ENCODE data around the gene CACNA2D2. TPM values are rescaled to one million over a fixed set of nuclear protein-coding genes. Genes with fewer than 3 reads are reported as not detected.

CACNA2D2 gene
- total and polyA plus RNA-seq, 3 donors from 2014 or later, result 15.9 to 19.3 (median 16.1) TPM

GRCh38 chr3:50334339-50335075 is 168.9 kb downstream of the CACNA2D2 start:
- no peaks in the 10 kb centered on the region for H3K36me3 ChIP-seq (ENCODE audit: low read depth, missing control alignments)
- no peak for DNase-seq
- H3K9me3 ChIP-seq, result no peaks in the 10 kb centered on the region
- intact Hi-C loops (cut with DNase I; ENCODE audit: low total_unique reads), result no loop called here
- H3K4me3 ChIP-seq, result no peak overlapping the region
- TF ChIP-seq POLR2A (IDR thresholded peaks at IDR 0.05) (no peak), CTCF (IDR thresholded peaks at IDR 0.05) (no peak)
- H3K27ac ChIP-seq, result peak overlapping the region in 1 of 2 donors; percentile 74
- WGBS, 2 donors, result 72% methylated on average over 5 of the region's 5 CpGs
- H3K27me3 ChIP-seq, result no peaks in the 10 kb centered on the region
- peaks cover 35% of the 10 kb centered on the region for H3K4me1 ChIP-seq

GRCh38 chr3:50333744-50334328 is 169.6 kb downstream of the CACNA2D2 start:
- no peaks in the 10 kb centered on the region for H3K9me3 ChIP-seq
- no peak for DNase-seq
- no peaks in the 10 kb centered on the region for H3K36me3 ChIP-seq (ENCODE audit: low read depth, missing control alignments)
- no peak for TF ChIP-seq CTCF (IDR thresholded peaks at IDR 0.05)
- no peak for TF ChIP-seq POLR2A (IDR thresholded peaks at IDR 0.05)
- 62 to 73% methylated on average over 12 of the region's 12 CpGs for WGBS, 2 donors
- H3K4me1 ChIP-seq, result peaks cover 35% of the 10 kb centered on the region
- H3K27me3 ChIP-seq, result no peaks in the 10 kb centered on the region
- H3K27ac ChIP-seq, result peak overlapping the region in 1 of 2 donors; percentile 74
- H3K4me3 ChIP-seq, result no peak overlapping the region
- intact Hi-C loops (cut with DNase I; ENCODE audit: low total_unique reads), result no loop called here

- intact Hi-C loops (cut with DNase I; ENCODE audit: low total_unique reads), result no loop called here
- no peak for TF ChIP-seq POLR2A (IDR thresholded peaks at IDR 0.05)
- no peak for TF ChIP-seq CTCF (IDR thresholded peaks at IDR 0.05)
- no peaks in the 10 kb centered on the region for H3K36me3 ChIP-seq (ENCODE audit: low read depth, missing control alignments)
- no peaks in the 10 kb centered on the region for H3K27me3 ChIP-seq
- H3K4me3 ChIP-seq, result no peak overlapping the region
- no peak for DNase-seq
- WGBS, 2 donors, result 94 to 96% methylated on average over 15 to 19 of the region's 19 CpGs
- no peaks in the 10 kb centered on the region for H3K9me3 ChIP-seq
- no peak overlapping the region for H3K27ac ChIP-seq
- peaks cover 42% of the 10 kb centered on the region for H3K4me1 ChIP-seq
Measured at GRCh38 chr3:50331364-50331907, 172.0 kb downstream of the CACNA2D2 start.

- intact Hi-C loops (cut with DNase I; ENCODE audit: low total_unique reads), result no loop called here
- H3K4me1 ChIP-seq, result peaks cover 31% of the 10 kb centered on the region
- H3K36me3 ChIP-seq (ENCODE audit: low read depth, missing control alignments), result no peaks in the 10 kb centered on the region
- no peak for DNase-seq
- H3K4me3 ChIP-seq, result no peak overlapping the region
- 88 to 91% methylated on average over 10 of the region's 10 CpGs for WGBS, 2 donors
- no peak for TF ChIP-seq CTCF (IDR thresholded peaks at IDR 0.05)
- no peak for TF ChIP-seq POLR2A (IDR thresholded peaks at IDR 0.05)
- no peaks in the 10 kb centered on the region for H3K27me3 ChIP-seq
- H3K9me3 ChIP-seq, result no peaks in the 10 kb centered on the region
- H3K27ac ChIP-seq, result no peak overlapping the region
Measured at GRCh38 chr3:50330330-50330729, 173.1 kb downstream of the CACNA2D2 start.
